Fibroblast of lung (primary cell): ENCODE measurements around the gene SCUBE1. TPM values are rescaled to one million over a fixed set of nuclear protein-coding genes. Genes with fewer than 3 reads are reported as not detected.

Source experiments
- DNase-seq, 2 donors: peaks; one replicate each; pipeline versions ENCODE4 v3.0.0 to v3.0.0-alpha.2; 2010; ENCODE audit warnings: low read depth in 2 of 2
- H2AFZ ChIP-seq: 2 replicates; pipeline ENCODE4 v1.5.1; 2012; ENCODE audit warnings: low read length, control low read depth, inconsistent platforms
- H3K27ac ChIP-seq: 2 replicates; pipeline ENCODE4 v1.5.1; 2011; ENCODE audit warnings: low read length, control low read depth; ENCODE audit not compliant: insufficient read depth
- H3K27me3 ChIP-seq: 2 replicates; pipeline ENCODE4 v1.5.1; 2011; ENCODE audit warnings: mild to moderate bottlenecking, low read length; ENCODE audit not compliant: control insufficient read depth, insufficient read depth
- H3K36me3 ChIP-seq: 2 replicates; pipeline ENCODE4 v1.5.1; 2011; ENCODE audit warnings: low read length; ENCODE audit not compliant: control insufficient read depth, insufficient read depth
- H3K4me1 ChIP-seq: 2 replicates; pipeline ENCODE4 v1.5.1; 2011; ENCODE audit warnings: low read length; ENCODE audit not compliant: control insufficient read depth, insufficient read depth; ENCODE audit errors: extremely low read depth
- H3K4me2 ChIP-seq: 2 replicates; pipeline ENCODE4 v1.5.1; 2011; ENCODE audit warnings: low read length, control low read depth; ENCODE audit not compliant: insufficient read depth; ENCODE audit errors: extremely low read depth
- H3K4me3 ChIP-seq, 4 experiments: fragments of 200-600 bp in 1 of 4; sonication (generic) in 1 of 4; replicated peaks in 1 of 4; 2 replicates each; pipeline ENCODE4 v1.5.1; 2011 to 2016; ENCODE audit warnings: low read length in 4 of 4, low read depth in 3 of 4, mild to moderate bottlenecking in 3 of 4, control low read depth in 2 of 4, inconsistent platforms in 1 of 4, mixed read lengths in 1 of 4; ENCODE audit not compliant: insufficient read depth in 1 of 4; ENCODE audit errors: control extremely low read depth in 1 of 4
- H3K79me2 ChIP-seq: 2 replicates; pipeline ENCODE4 v1.5.1; 2012; ENCODE audit warnings: mild to moderate bottlenecking, low read length, inconsistent platforms; ENCODE audit not compliant: control insufficient read depth, insufficient read depth
- H3K9ac ChIP-seq: 2 replicates; pipeline ENCODE4 v1.5.1; 2011; ENCODE audit warnings: mild to moderate bottlenecking, low read length, control low read depth; ENCODE audit not compliant: insufficient read depth
- H3K9me3 ChIP-seq: 2 replicates; pipeline ENCODE4 v1.5.1; 2012; ENCODE audit warnings: low read depth, low read length; ENCODE audit not compliant: control insufficient read depth, insufficient read depth
- H4K20me1 ChIP-seq: 2 replicates; pipeline ENCODE4 v1.5.1; 2011; ENCODE audit warnings: low read length; ENCODE audit not compliant: control insufficient read depth, insufficient read depth; ENCODE audit errors: extremely low read depth
- CTCF ChIP-seq, 2 donors: IDR thresholded peaks in 1 of 2; conservative IDR thresholded peaks in 1 of 2; 1 replicate in 1 of 2; 2 replicates in 1 of 2; pipeline ENCODE4 v1.5.1; 2011 to 2012; ENCODE audit warnings: low read length in 2 of 2, control low read depth in 1 of 2, inconsistent platforms in 1 of 2, low read depth in 1 of 2, mild to moderate bottlenecking in 1 of 2
- EZH2 ChIP-seq: IDR thresholded peaks from 2 replicates; pipeline ENCODE4 v1.5.1; 2012; ENCODE audit warnings: low read length, control low read depth, mild to moderate bottlenecking; ENCODE audit errors: missing control alignments
- polyA plus RNA-seq, 2 donors: library from polyadenylated mRNA; depleted of rRNA in 1 of 2; stranded (reverse) in 1 of 2; unstranded in 1 of 2; fragments of >200 nt; gene quantifications; 2 replicates each; pipeline ENCODE4 v1.2.1, GENCODE V29; 2011 to 2012; ENCODE audit warnings: missing spikeins in 1 of 2
- total RNA-seq: library from RNA; depleted of rRNA; stranded (reverse); fragments of >200 nt; gene quantifications from 2 replicates; pipeline ENCODE4 v1.2.1, GENCODE V29; 2014

Gene SCUBE1
- total and polyA plus RNA-seq, 2 donors (not counting 1 experiment from before 2014, with no cell fraction given): 0.17 TPM; not detected in 1

DNA sequence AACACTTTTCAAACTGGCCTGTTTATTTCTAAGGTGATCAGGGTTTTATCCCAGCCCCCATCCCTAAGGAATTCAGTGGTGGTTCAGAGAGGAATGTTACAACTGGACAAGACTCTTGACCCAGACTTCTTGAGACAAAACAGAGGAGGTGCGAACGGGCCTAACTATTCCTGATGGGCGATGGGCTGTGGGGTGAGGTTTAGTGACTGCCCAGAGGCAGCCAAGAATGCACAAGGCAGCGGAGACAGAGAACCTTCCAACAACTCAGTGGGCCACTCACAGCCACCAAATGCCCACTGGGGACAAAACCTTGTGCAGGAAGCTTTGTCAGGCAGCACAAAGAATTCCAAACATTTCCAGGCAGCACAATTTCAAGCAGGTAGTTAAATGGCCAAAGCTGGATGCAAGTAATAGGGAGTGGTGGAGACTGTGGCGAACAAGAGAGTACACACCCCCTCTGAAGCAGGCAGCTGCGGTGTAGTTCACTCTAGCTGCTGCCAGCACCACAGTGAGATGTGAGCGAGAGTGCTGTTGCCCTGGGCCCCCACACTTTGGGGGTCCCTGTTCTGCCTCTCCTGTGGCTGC, 29.2 kb downstream of the SCUBE1 start:
- H3K79me2 ChIP-seq: no peaks in the 10 kb centered on the region
- no peak overlapping the region for H3K27ac ChIP-seq
- no peak overlapping the region for H3K4me3 ChIP-seq
- no peaks in the 10 kb centered on the region for H3K4me1 ChIP-seq
- no peaks in the 10 kb centered on the region for H4K20me1 ChIP-seq
- no peak for DNase-seq
- no peak overlapping the region for H3K4me2 ChIP-seq
- no peaks in the 10 kb centered on the region for H3K9me3 ChIP-seq
- H3K36me3 ChIP-seq: no peaks in the 10 kb centered on the region
- no peaks in the 10 kb centered on the region for H3K27me3 ChIP-seq
- no peak overlapping the region for H3K9ac ChIP-seq
- TF ChIP-seq CTCF (conservative IDR thresholded peaks at IDR 0.05 in 1 of 2, IDR thresholded peaks at IDR 0.05 in 1 of 2; ENCODE audit: low read depth in 1 of 2, low read length in 2 of 2): no peak
- no peak for TF ChIP-seq EZH2
- no peak overlapping the region for H2AFZ ChIP-seq

DNA sequence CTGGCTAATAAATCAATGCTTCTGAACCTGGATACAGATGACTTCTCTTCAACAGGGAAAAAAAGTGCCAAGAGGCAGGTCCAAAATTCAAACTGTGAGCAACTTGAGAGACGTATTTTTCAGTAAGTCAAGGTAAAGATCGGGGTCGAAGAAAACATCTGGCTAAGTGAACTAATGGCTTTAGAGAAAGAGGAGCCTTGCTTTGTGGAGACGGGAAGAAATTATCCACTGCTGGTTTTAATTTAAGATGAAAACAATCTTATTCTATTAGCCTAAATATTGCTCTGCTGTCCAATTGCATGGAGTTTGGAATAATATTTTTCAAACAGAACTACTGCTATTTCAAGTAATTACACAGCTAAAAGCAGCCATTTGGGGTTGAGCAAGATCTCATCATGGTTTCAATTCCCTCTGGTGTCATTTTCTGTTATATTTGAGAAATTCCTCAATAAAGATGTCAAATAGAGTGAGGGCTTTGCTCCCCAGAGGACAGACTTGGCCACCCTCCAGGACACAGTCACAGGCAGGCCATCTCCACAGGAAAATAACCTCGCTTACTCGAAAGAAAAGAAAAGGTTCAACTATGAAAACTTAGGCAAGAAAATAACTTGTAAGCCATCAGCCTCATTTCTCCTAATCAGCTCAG, 29.8 kb downstream of the SCUBE1 start:
- no peak overlapping the region for H3K4me3 ChIP-seq
- H3K79me2 ChIP-seq: no peaks in the 10 kb centered on the region
- H2AFZ ChIP-seq: no peak overlapping the region
- H3K4me1 ChIP-seq: no peaks in the 10 kb centered on the region
- no peak for DNase-seq
- H3K9ac ChIP-seq: no peak overlapping the region
- H3K4me2 ChIP-seq: no peak overlapping the region
- H3K27ac ChIP-seq: no peak overlapping the region
- H3K27me3 ChIP-seq: no peaks in the 10 kb centered on the region
- no peaks in the 10 kb centered on the region for H3K9me3 ChIP-seq
- no peaks in the 10 kb centered on the region for H4K20me1 ChIP-seq
- H3K36me3 ChIP-seq: no peaks in the 10 kb centered on the region
- no peak for TF ChIP-seq EZH2
- no peak for TF ChIP-seq CTCF (conservative IDR thresholded peaks at IDR 0.05 in 1 of 2, IDR thresholded peaks at IDR 0.05 in 1 of 2; ENCODE audit: low read depth in 1 of 2, low read length in 2 of 2)

DNA sequence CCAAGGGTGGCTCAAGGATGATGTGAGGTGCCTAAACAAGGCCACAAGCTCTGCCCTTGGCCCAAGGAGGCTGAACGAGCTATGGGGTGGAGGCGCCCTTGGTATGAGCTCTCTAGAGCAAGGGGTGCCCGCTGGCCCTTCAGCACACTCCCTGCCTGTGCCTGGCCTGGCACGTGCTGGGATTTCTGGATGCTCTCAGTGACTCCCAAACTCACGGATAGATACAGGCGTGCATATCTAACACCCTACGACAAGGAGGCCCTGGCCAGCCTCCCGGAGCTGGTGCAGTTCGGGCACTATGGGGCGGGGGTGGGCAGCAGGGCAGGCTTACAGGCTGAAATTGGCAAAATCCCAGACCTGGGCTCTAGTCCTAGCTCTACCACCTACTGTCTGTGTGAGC, 30.6 kb downstream of the SCUBE1 start:
- Histone ChIP-seq H3K27me3 (no peaks in the 10 kb centered on the region), H3K9ac (no peak overlapping the region), H3K79me2 (no peaks in the 10 kb centered on the region), H3K4me2 (no peak overlapping the region), H2AFZ (no peak overlapping the region), H3K9me3 (no peaks in the 10 kb centered on the region), H3K4me3 (no peak overlapping the region), H3K36me3 (no peaks in the 10 kb centered on the region), H4K20me1 (no peaks in the 10 kb centered on the region), H3K4me1 (no peaks in the 10 kb centered on the region), H3K27ac (no peak overlapping the region)
- TF ChIP-seq CTCF (conservative IDR thresholded peaks at IDR 0.05 in 1 of 2, IDR thresholded peaks at IDR 0.05 in 1 of 2; ENCODE audit: low read depth in 1 of 2, low read length in 2 of 2) (no peak), EZH2 (no peak)
- DNase-seq: no peak
